ELF-1 (cell line): ENCODE results near the gene DGKB.

Source experiments
- DNase-seq: peaks from one replicate; pipeline ENCODE4 v3.0.0-alpha.2; 2016; ENCODE audit warnings: low read depth, low spot score

Gene DGKB

DNA sequence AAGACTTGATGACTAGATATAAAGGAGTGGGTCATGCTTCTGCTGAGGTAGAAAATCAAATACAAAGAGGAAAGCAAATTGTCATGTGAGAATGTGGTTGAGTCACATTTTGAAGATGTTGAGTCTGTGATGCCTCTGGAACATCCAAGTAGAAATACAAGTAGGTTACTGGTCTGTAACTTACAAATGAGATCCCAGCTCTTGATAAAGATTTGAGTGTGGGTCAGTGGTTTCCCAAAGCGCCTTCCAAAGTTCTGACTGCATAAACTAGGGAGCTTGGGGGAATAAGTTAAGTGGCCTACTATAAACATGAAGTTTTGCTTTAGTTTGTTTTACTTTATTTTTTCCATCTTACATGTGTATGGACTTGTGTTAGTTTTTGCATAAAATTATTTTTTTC is 768.8 kb downstream of the DGKB start:
- DNase-seq: no peak

- DNase-seq: no peak
Measured at GRCh38 chr7:14125998-14126397, 776.6 kb downstream of the DGKB start.

DNA sequence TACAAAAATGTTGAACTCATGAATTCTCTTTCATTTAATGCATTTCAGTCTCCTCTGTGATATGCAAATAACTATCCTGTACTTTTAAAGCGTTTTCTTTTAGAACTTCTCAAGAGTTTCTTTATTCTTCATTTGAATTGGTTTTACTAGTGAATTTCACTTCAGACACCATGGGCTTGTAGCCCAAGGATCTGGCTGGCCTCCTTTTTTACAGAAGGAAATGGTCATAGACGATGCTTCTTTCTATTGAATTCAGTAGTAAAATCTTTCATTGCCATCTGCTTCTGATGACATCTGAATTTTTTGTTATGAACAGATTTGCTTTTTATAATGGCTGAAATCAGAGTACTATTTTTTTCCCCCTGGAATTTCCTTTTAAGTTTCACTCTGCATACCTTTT is 777.8 kb downstream of the DGKB start:
- DNase-seq: no peak

DNA sequence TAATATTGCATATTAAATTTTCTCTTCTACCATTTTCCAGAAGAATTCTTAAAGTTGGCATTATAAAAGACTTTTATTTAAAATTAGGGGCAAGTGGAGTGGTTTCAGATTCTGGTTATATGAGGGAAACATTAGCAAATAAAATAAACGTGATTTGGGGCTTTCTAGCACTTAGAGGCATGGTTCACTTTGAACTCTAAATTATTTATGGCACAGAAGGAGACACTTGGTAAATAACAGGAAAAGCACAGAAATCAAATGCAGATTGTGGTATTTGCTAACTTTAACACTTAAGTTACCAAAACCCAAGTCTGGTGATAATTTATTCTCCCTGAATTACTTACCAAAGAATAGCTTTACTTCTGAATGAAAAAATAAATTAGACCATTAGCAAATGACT is 778.6 kb downstream of the DGKB start:
- DNase-seq: no peak

DNA sequence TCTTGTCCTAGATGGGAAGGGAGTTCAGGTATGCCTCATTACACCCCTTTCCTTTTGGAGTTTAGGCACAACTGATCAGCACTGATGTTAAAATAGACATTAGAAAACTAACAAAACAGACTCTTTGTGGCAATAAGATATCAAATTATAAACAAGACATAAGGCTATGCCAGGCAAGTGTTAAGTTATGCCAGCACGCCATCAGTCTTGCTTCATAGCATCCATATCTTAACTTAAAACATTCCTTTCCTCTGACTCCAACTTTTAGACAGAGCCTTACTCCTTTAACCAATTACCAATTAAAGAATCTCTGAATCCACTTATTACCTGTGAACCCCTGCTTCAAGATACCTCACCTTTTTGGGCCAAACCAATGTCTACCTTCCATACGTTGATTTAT is 786.9 kb downstream of the DGKB start:
- no peak for DNase-seq

DNA sequence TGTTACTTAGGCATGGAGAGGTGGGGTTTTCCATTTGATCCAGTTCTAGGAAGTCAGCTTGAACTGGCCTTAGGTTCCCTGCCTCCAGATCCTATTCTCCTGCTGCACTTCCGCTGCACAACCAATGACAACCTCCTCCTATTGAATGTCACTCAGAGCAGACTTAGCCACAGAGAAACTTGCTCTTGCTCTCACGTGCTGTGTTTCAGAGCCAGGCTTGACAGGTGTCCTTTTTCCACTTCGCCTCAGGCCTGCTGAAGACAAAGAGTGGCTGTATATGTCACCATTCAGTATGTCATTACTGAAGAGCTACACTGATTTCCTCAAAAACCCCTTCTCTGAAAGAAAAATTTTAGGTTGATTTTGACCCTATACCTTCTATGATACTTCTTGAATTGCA is 797.7 kb downstream of the DGKB start:
- DNase-seq: peak; percentile 10

DNA sequence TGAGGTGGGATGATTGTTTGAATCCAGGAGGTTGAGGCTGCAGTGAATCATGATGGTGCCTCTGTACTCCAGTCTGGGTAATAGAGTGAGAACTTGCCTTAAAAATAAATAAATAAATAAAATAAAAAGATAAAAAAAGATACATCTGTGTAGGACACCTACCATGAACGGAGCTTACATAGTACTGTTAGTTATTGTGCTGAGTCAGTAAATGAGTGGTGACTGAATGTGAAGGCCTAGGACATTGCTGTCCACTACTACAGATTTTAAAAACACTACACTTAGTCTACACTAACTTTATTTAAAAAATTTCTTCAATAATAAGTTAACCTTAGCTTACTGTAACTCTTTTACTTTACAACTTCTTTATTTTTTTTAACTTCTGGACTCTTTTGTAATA is 806.4 kb downstream of the DGKB start:
- no peak for DNase-seq

DNA sequence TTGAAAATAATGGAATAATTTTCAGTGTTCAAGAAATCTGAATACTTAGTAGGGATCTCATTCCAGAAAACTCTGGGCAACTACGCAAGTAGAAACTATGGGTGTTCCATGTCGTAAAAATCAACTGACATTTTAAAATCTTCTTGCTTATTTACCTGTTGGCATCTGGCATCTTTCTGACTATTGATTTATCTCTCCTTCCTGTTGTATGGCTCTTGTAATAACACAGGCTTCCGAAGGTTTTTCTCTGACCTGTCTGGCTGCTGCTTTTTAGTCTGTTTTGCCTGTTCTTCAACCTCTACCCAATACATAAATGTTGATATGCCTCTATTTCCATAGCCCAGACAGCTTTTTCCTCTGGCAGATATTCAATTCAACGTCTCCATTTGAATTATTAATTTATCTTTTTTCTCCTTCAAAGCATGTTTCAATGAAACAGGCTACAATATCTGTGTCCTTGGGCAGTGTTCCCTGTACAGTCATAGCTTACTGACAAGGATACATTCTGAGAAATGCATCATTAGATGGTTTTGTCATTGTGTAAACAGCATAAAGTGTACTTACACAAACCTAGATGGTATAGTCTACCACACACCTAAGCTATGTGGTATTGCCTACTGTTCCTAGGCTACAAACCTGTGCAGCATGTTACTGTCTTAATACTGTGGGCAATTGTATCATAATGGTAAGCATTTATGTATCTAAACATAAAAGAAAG is 807.2 kb downstream of the DGKB start:
- DNase-seq: no peak
